Neural cell (in vitro differentiated cells): ENCODE results near the gene GID4. TPM values are rescaled to one million over a fixed set of nuclear protein-coding genes. Genes with fewer than 3 reads are reported as not detected.

Experiments
- H2AFZ ChIP-seq: fragments of 200-600, 300-800 bp; sonication (generic), shearing (Covaris generic); 2 replicates; pipeline ENCODE4 v1.6.0; 2014; ENCODE audit warnings: low read depth, mild to moderate bottlenecking, antibody characterized with exemption, low read length, moderate library complexity
- H3F3A ChIP-seq: fragments of 200-600 bp; shearing (Covaris generic); 2 replicates; pipeline ENCODE4 v1.6.1; 2016; ENCODE audit warnings: mild to moderate bottlenecking, moderate library complexity, mixed read lengths, antibody characterized with exemption, low read length; ENCODE audit not compliant: insufficient read depth, poor library complexity, severe bottlenecking
- H3K27ac ChIP-seq: fragments of 200-600, 300-800 bp; sonication (generic), shearing (Covaris generic); 2 replicates; pipeline ENCODE4 v1.5.1; 2014; ENCODE audit warnings: mild to moderate bottlenecking, low read length, moderate library complexity
- H3K27me3 ChIP-seq: fragments of 300-800, 200-600 bp; sonication (generic), shearing (Covaris generic); 2 replicates; pipeline ENCODE4 v1.6.0; 2014; ENCODE audit warnings: mild to moderate bottlenecking, low read depth, low read length, moderate library complexity; ENCODE audit not compliant: insufficient read depth
- H3K36me3 ChIP-seq: fragments of 300-800, 200-600 bp; sonication (generic), shearing (Covaris generic); 2 replicates; pipeline ENCODE4 v1.5.1; 2014; ENCODE audit warnings: mild to moderate bottlenecking, antibody characterized with exemption, low read length, moderate library complexity; ENCODE audit not compliant: insufficient read depth
- H3K4me2 ChIP-seq: fragments of 300-800, 200-600 bp; sonication (generic), shearing (Covaris generic); 2 replicates; pipeline ENCODE4 v1.6.0; 2014; ENCODE audit warnings: mild to moderate bottlenecking, low read length
- H3K4me3 ChIP-seq: fragments of 300-800, 200-600 bp; sonication (generic), shearing (Covaris generic); 2 replicates; pipeline ENCODE4 v1.5.1; 2014; ENCODE audit warnings: mild to moderate bottlenecking, low read length, moderate library complexity
- H3K79me2 ChIP-seq: fragments of 200-600 bp; shearing (Covaris generic); replicated peaks from 2 replicates; pipeline ENCODE4 v1.6.0; 2014; ENCODE audit warnings: mild to moderate bottlenecking, low read length, moderate library complexity; ENCODE audit not compliant: insufficient read depth
- H3K9ac ChIP-seq: fragments of 300-800, 200-600 bp; sonication (generic), shearing (Covaris generic); 2 replicates; pipeline ENCODE4 v1.6.1; 2016; ENCODE audit warnings: mild to moderate bottlenecking, low read length, mixed read lengths
- H3K9me2 ChIP-seq: fragments of 200-600 bp; shearing (Covaris generic); 2 replicates; pipeline ENCODE4 v1.6.1; 2016; ENCODE audit warnings: mild to moderate bottlenecking, low read length, mixed read lengths; ENCODE audit not compliant: insufficient read depth
- H3K9me3 ChIP-seq: fragments of 200-600, 300-800 bp; sonication (generic), shearing (Covaris generic); 2 replicates; pipeline ENCODE4 v1.6.1; 2016; ENCODE audit warnings: mild to moderate bottlenecking, mixed run types, low read length, moderate library complexity, mixed read lengths
- H4K20me1 ChIP-seq: fragments of 200-600 bp; shearing (Covaris generic); 2 replicates; pipeline ENCODE4 v1.6.1; 2016; ENCODE audit warnings: mild to moderate bottlenecking, mixed run types; ENCODE audit not compliant: insufficient read depth
- CTCF ChIP-seq: fragments of 450-650 bp; IDR thresholded peaks from 2 replicates; pipeline ENCODE4 v1.5.1; 2014; ENCODE audit warnings: antibody characterized with exemption, mild to moderate bottlenecking, moderate library complexity; ENCODE audit not compliant: poor library complexity, severe bottlenecking
- EP300 ChIP-seq: fragments of 450-650 bp; conservative IDR thresholded peaks from 2 replicates; pipeline ENCODE4 v1.6.1; 2014; ENCODE audit warnings: antibody characterized with exemption, mild to moderate bottlenecking, moderate library complexity; ENCODE audit not compliant: poor library complexity, severe bottlenecking
- EZH2 ChIP-seq: fragments of 200-600, 300-800 bp; shearing (Covaris generic), sonication (generic); IDR thresholded peaks from 2 replicates; pipeline ENCODE4 v1.6.1; 2014; ENCODE audit warnings: antibody characterized with exemption, low read length, borderline replicate concordance, mild to moderate bottlenecking; ENCODE audit not compliant: insufficient read depth, poor library complexity, severe bottlenecking
- MXI1 ChIP-seq: fragments of 450-650 bp; conservative IDR thresholded peaks from 2 replicates; pipeline ENCODE4 v1.6.1; 2014; ENCODE audit warnings: antibody characterized with exemption, mild to moderate bottlenecking; ENCODE audit not compliant: poor library complexity, severe bottlenecking
- POLR2AphosphoS5 ChIP-seq: IDR thresholded peaks from 2 replicates; pipeline ENCODE4 v1.6.1; 2012
- RAD21 ChIP-seq: fragments of 450-650 bp; conservative IDR thresholded peaks from 2 replicates; pipeline ENCODE4 v1.6.1; 2014; ENCODE audit warnings: antibody characterized with exemption, mild to moderate bottlenecking, moderate library complexity
- REST ChIP-seq: IDR thresholded peaks from 2 replicates; pipeline ENCODE4 v1.6.1; 2012; ENCODE audit warnings: borderline replicate concordance
- SMC3 ChIP-seq: fragments of 450-650 bp; conservative IDR thresholded peaks from 2 replicates; pipeline ENCODE4 v1.6.1; 2014; ENCODE audit warnings: antibody characterized with exemption, mild to moderate bottlenecking, moderate library complexity; ENCODE audit not compliant: poor library complexity
- TAF1 ChIP-seq: IDR thresholded peaks from 2 replicates; pipeline ENCODE4 v1.6.1; 2012; ENCODE audit warnings: low read depth
- polyA plus RNA-seq: library from polyadenylated mRNA; depleted of rRNA; stranded (reverse); fragments of >200 nt; gene quantifications from 2 replicates; pipeline ENCODE4 v1.2.3, GENCODE V29; 2014

GID4 gene
- polyA plus RNA-seq, 1 donor from 2014 or later, result 4.9 TPM

- no peak for TF ChIP-seq REST
- no peak for TF ChIP-seq EZH2
- TF ChIP-seq POLR2AphosphoS5, result no peak
- peak; percentile 64 for TF ChIP-seq RAD21
- no peak for TF ChIP-seq MXI1
- TF ChIP-seq CTCF, result peak; percentile 60
- no peak for TF ChIP-seq TAF1
- peak; percentile 59 for TF ChIP-seq SMC3
- no peak for TF ChIP-seq EP300
- H3K4me3 ChIP-seq, result no peak overlapping the region
- peaks cover 16% of the 10 kb centered on the region for H3K79me2 ChIP-seq
- H3K9ac ChIP-seq, result no peak overlapping the region
- H3K36me3 ChIP-seq, result peaks cover 4% of the 10 kb centered on the region
- no peaks in the 10 kb centered on the region for H3K9me2 ChIP-seq
- H3K4me2 ChIP-seq, result no peak overlapping the region
- no peaks in the 10 kb centered on the region for H4K20me1 ChIP-seq
- H2AFZ ChIP-seq, result no peak overlapping the region
- H3K9me3 ChIP-seq, result no peaks in the 10 kb centered on the region
- no peaks in the 10 kb centered on the region for H3K27me3 ChIP-seq
- H3K27ac ChIP-seq, result no peak overlapping the region
- no peaks in the 10 kb centered on the region for H3F3A ChIP-seq
Observed at GRCh38 chr17:18043491-18043890, 4.3 kb downstream of the GID4 start.

GRCh38 chr17:18044609-18045008 is 5.4 kb downstream of the GID4 start:
- H3K79me2 ChIP-seq, result peaks cover 16% of the 10 kb centered on the region
- H3K9me2 ChIP-seq, result no peaks in the 10 kb centered on the region
- no peak for TF ChIP-seq POLR2AphosphoS5
- TF ChIP-seq TAF1, result no peak
- no peak for TF ChIP-seq EP300
- TF ChIP-seq CTCF, result no peak
- TF ChIP-seq SMC3, result no peak
- TF ChIP-seq RAD21, result no peak
- no peak overlapping the region for H3K27ac ChIP-seq
- H3K4me3 ChIP-seq, result no peak overlapping the region
- H3K4me2 ChIP-seq, result no peak overlapping the region
- no peak overlapping the region for H2AFZ ChIP-seq
- peaks cover 4% of the 10 kb centered on the region for H3K36me3 ChIP-seq
- no peaks in the 10 kb centered on the region for H3K27me3 ChIP-seq
- H3F3A ChIP-seq, result no peaks in the 10 kb centered on the region
- H3K9me3 ChIP-seq, result no peaks in the 10 kb centered on the region
- no peak overlapping the region for H3K9ac ChIP-seq
- H4K20me1 ChIP-seq, result no peaks in the 10 kb centered on the region
